ENCODE measurements around the gene NOCT. TPM values are rescaled to one million over a fixed set of nuclear protein-coding genes. Genes with fewer than 3 reads are reported as not detected.

Gene NOCT
- total RNA-seq, 1 donor: 12.3 TPM

- no peak for DNase-seq (ENCODE audit: low read depth)
- H3K4me3 ChIP-seq (ENCODE audit: low read depth, low read length): peak overlapping the region; percentile 95
- TF ChIP-seq, protein P1, sequence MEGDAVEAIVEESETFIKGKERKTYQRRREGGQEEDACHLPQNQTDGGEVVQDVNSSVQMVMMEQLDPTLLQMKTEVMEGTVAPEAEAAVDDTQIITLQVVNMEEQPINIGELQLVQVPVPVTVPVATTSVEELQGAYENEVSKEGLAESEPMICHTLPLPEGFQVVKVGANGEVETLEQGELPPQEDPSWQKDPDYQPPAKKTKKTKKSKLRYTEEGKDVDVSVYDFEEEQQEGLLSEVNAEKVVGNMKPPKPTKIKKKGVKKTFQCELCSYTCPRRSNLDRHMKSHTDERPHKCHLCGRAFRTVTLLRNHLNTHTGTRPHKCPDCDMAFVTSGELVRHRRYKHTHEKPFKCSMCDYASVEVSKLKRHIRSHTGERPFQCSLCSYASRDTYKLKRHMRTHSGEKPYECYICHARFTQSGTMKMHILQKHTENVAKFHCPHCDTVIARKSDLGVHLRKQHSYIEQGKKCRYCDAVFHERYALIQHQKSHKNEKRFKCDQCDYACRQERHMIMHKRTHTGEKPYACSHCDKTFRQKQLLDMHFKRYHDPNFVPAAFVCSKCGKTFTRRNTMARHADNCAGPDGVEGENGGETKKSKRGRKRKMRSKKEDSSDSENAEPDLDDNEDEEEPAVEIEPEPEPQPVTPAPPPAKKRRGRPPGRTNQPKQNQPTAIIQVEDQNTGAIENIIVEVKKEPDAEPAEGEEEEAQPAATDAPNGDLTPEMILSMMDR (IDR thresholded peaks at IDR 0.05; ENCODE audit: insufficient read depth, low read length): no peak
Measured at GRCh38 chr4:139084804-139085093, 69.2 kb downstream of the NOCT start.

- peak overlapping the region; percentile 95 for H3K4me3 ChIP-seq (ENCODE audit: low read depth, low read length)
Measured at GRCh38 chr4:139085141-139085540, 69.6 kb downstream of the NOCT start.

DNA sequence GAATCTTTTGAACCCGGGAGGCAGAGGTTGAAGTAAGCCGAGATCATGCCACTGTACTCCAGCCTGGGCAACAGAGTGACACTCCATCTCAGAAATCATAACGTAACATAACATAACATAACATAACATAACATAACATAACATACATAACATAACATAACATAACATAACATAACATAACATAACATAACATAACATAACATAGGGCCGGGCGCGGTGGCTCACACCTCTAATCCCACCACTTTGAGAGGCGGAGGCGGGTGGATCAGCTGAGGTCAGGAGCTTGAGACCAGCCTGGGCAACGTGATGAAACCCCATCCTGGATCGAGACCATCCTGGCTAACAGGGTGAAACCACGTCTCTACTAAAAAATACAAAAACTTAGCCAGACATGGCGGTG lies 76.7 kb downstream of the NOCT start:
- no peak for DNase-seq (ENCODE audit: low read depth)
- TF ChIP-seq, protein P1 (IDR thresholded peaks at IDR 0.05; ENCODE audit: insufficient read depth, low read length): no peak

More at GRCh38 chr4:139085141-139085540, 69.6 kb downstream of the NOCT start:
- peak; percentile 50 for DNase-seq (ENCODE audit: low read depth)
- TF ChIP-seq, protein P1 (IDR thresholded peaks at IDR 0.05; ENCODE audit: insufficient read depth, low read length): peak; percentile 40

More for the DNA sequence above, 76.7 kb downstream of the NOCT start:
- no peak overlapping the region for H3K4me3 ChIP-seq (ENCODE audit: low read depth, low read length)

Small RNA genes lying within 50 kb of the gene (small RNA-seq; reads per million reads assigned to genes)
- gene RNU6-531P: not detected

Other genes starting within 250 kb of the NOCT start
- 42.8 and 52.2 TPM in 2 replicates for gene ELF2, start 161.4 kb downstream of the NOCT start, total RNA-seq (ENCODE audit: low replicate concordance)